ENCODE measurements around the gene UBQLN1.
A peak's percentile ranks its signal among the peaks of the same experiment; 100 is the strongest.

UBQLN1 gene

GRCh38 chr9:83722726-83723495, 15.2 kb upstream of the UBQLN1 start:
- no peak for TF ChIP-seq CTCF (conservative IDR thresholded peaks at IDR 0.05)
- no peak for TF ChIP-seq ZFX (IDR thresholded peaks at IDR 0.05)
- no peak overlapping the region for H3K27ac ChIP-seq

- H3K27ac ChIP-seq: no peak overlapping the region
- TF ChIP-seq ZFX (IDR thresholded peaks at IDR 0.05) (no peak), CTCF (conservative IDR thresholded peaks at IDR 0.05) (no peak)
Observed at GRCh38 chr9:83721509-83721908, 13.8 kb upstream of the UBQLN1 start.

- TF ChIP-seq CTCF (conservative IDR thresholded peaks at IDR 0.05) (no peak), ZFX (IDR thresholded peaks at IDR 0.05) (no peak)
- no peak overlapping the region for H3K27ac ChIP-seq
Observed at GRCh38 chr9:83715794-83716193, 8.0 kb upstream of the UBQLN1 start.

- no peak overlapping the region for H3K27ac ChIP-seq
- no peak for TF ChIP-seq ZFX (IDR thresholded peaks at IDR 0.05)
Observed at GRCh38 chr9:83715221-83715620, 7.5 kb upstream of the UBQLN1 start.

- H3K27ac ChIP-seq: no peak overlapping the region
- TF ChIP-seq CTCF (conservative IDR thresholded peaks at IDR 0.05) (peak; percentile 50), ZFX (IDR thresholded peaks at IDR 0.05) (no peak)
Observed at GRCh38 chr9:83714329-83714728, 6.6 kb upstream of the UBQLN1 start.

- H3K27ac ChIP-seq: peak overlapping the region; percentile 94
Observed at GRCh38 chr9:83708515-83709158, 879 bp upstream of the UBQLN1 start.

GRCh38 chr9:83707518-83707767, 315 bp downstream of the UBQLN1 start:
- H3K27ac ChIP-seq: peak overlapping the region; percentile 94
- TF ChIP-seq CTCF (conservative IDR thresholded peaks at IDR 0.05): no peak
- TF ChIP-seq ZFX (IDR thresholded peaks at IDR 0.05): peak; percentile 89

More at GRCh38 chr9:83708515-83709158, 879 bp upstream of the UBQLN1 start:
- no peak for TF ChIP-seq ZFX (IDR thresholded peaks at IDR 0.05)
- peak; percentile 49 for TF ChIP-seq CTCF (conservative IDR thresholded peaks at IDR 0.05)
